GM23338 (cell line): ENCODE results near the gene JKAMP. TPM values are rescaled to one million over a fixed set of nuclear protein-coding genes. Genes with fewer than 3 reads are reported as not detected.

ENCODE experiments used
- ATAC-seq: fragments of 200-7000 bp; cut with Tn5 transposase; 3 replicates; pipeline ENCODE4 v1.9.1; 2020
- DNase-seq: peaks from one replicate; pipeline ENCODE4 v3.0.0-alpha.2; 2015; ENCODE audit warnings: low spot score
- H2AFZ ChIP-seq: fragments of 200-600 bp; sonication (generic); 2 replicates; pipeline ENCODE4 v1.8.0; 2016; ENCODE audit warnings: antibody characterized with exemption, mild to moderate bottlenecking, moderate library complexity
- H3F3A ChIP-seq: fragments of 200-600 bp; sonication (generic); replicated peaks from 2 replicates; pipeline ENCODE4 v1.8.0; 2017; ENCODE audit warnings: antibody characterized with exemption, mixed run types, low read depth
- H3K27ac ChIP-seq: fragments of 200-600 bp; sonication (generic); 2 replicates; pipeline ENCODE4 v1.6.1; 2016; ENCODE audit warnings: low read depth
- H3K27me3 ChIP-seq: fragments of 200-600 bp; sonication (generic); 2 replicates; pipeline ENCODE4 v1.8.0; 2016; ENCODE audit warnings: mild to moderate bottlenecking, mixed run types, moderate library complexity; ENCODE audit not compliant: insufficient read depth
- H3K36me3 ChIP-seq: fragments of 200-600 bp; sonication (generic); 2 replicates; pipeline ENCODE4 v1.8.0; 2016; ENCODE audit warnings: mild to moderate bottlenecking; ENCODE audit not compliant: insufficient read depth
- H3K4me1 ChIP-seq: fragments of 200-600 bp; sonication (generic); 2 replicates; pipeline ENCODE4 v1.8.0; 2016; ENCODE audit warnings: mild to moderate bottlenecking, moderate library complexity; ENCODE audit not compliant: insufficient read depth
- H3K4me2 ChIP-seq: fragments of 200-600 bp; sonication (generic); 2 replicates; pipeline ENCODE4 v1.7.1; 2017; ENCODE audit warnings: mixed run types
- H3K4me3 ChIP-seq: fragments of 200-600 bp; sonication (generic); 2 replicates; pipeline ENCODE4 v1.6.1; 2016; ENCODE audit warnings: mixed run types
- H3K79me2 ChIP-seq: fragments of 200-600 bp; sonication (generic); replicated peaks from 2 replicates; pipeline ENCODE4 v1.8.0; 2017; ENCODE audit warnings: mild to moderate bottlenecking; ENCODE audit not compliant: insufficient read depth
- H3K9me2 ChIP-seq: fragments of 200-600 bp; sonication (generic); 2 replicates; pipeline ENCODE4 v1.8.0; 2017; ENCODE audit not compliant: insufficient read depth
- H4K20me1 ChIP-seq: fragments of 200-600 bp; sonication (generic); replicated peaks from 2 replicates; pipeline ENCODE4 v1.8.0; 2017; ENCODE audit warnings: mild to moderate bottlenecking; ENCODE audit not compliant: insufficient read depth
- H3K27ac Mint-ChIP-seq: 2 replicates; pipeline ENCODE4 v1.8.0; 2020; ENCODE audit warnings: inconsistent platforms, mild to moderate bottlenecking, moderate library complexity, mixed read lengths
- H3K27me3 Mint-ChIP-seq: 3 replicates; pipeline ENCODE4 v1.8.0; 2022; ENCODE audit warnings: low read depth, mild to moderate bottlenecking, moderate library complexity, mixed read lengths, inconsistent platforms; ENCODE audit not compliant: insufficient read depth, poor library complexity
- H3K36me3 Mint-ChIP-seq: 3 replicates; pipeline ENCODE4 v1.8.0; 2021; ENCODE audit warnings: low read depth, mild to moderate bottlenecking, inconsistent platforms, moderate library complexity, mixed read lengths
- H3K4me1 Mint-ChIP-seq: 3 replicates; pipeline ENCODE4 v1.8.0; 2020; ENCODE audit warnings: mild to moderate bottlenecking, inconsistent platforms, mixed read lengths
- H3K4me3 Mint-ChIP-seq: 3 replicates; pipeline ENCODE4 v1.8.0; 2021; ENCODE audit warnings: moderate library complexity, mild to moderate bottlenecking, inconsistent platforms, mixed read lengths
- H3K9me3 Mint-ChIP-seq: 3 replicates; pipeline ENCODE4 v1.8.0; 2020; ENCODE audit warnings: moderate library complexity, mild to moderate bottlenecking, inconsistent platforms, mixed read lengths
- CREB1 ChIP-seq: fragments of 250-450 bp; sonication (Bioruptor Pico); IDR thresholded peaks from 2 replicates; pipeline ENCODE4 v1.5.0; 2020; ENCODE audit warnings: low read depth, mild to moderate bottlenecking, moderate library complexity
- JUNB ChIP-seq: IDR thresholded peaks from one replicate; pipeline ENCODE4 v1.6.1; 2016; ENCODE audit warnings: antibody characterized with exemption; ENCODE audit not compliant: unreplicated experiment
- NANOG ChIP-seq: IDR thresholded peaks from 2 replicates; pipeline ENCODE4 v1.6.1; 2016; ENCODE audit warnings: antibody characterized with exemption, borderline replicate concordance
- polyA plus RNA-seq: library from polyadenylated mRNA; unstranded; fragments of >200 nt; fragmentation: Nextera tagmentation; extraction: Ambion mirVana; gene quantifications from 2 replicates; pipeline ENCODE4 v1.2.1, GENCODE V29; 2016
- total RNA-seq: library from RNA; depleted of rRNA; stranded (reverse); fragments of >200 nt; shearing (Covaris generic); gene quantifications from 2 replicates; pipeline ENCODE4 v1.2.3, GENCODE V29; 2014
- TF ChIP-seq, protein P1 (sequence below): fragments of 250-450 bp; sonication (Bioruptor Pico); IDR thresholded peaks from 2 replicates; pipeline ENCODE4 v1.5.0; 2020; ENCODE audit warnings: mild to moderate bottlenecking, moderate library complexity
- TF ChIP-seq, protein P2 (sequence below), 2 experiments: fragments of 200-600 bp in 1 of 2; sonication (generic) in 1 of 2; conservative IDR thresholded peaks; 2 replicates each; pipeline versions ENCODE4 v1.5.1 to v1.6.1; 2016 to 2017; ENCODE audit warnings: antibody characterized with exemption in 2 of 2, low read depth in 2 of 2, mild to moderate bottlenecking in 2 of 2, moderate library complexity in 1 of 2

The JKAMP gene
- total and polyA plus RNA-seq, 2 experiments from 2014 or later = 31.6 to 66.8 TPM

DNA sequence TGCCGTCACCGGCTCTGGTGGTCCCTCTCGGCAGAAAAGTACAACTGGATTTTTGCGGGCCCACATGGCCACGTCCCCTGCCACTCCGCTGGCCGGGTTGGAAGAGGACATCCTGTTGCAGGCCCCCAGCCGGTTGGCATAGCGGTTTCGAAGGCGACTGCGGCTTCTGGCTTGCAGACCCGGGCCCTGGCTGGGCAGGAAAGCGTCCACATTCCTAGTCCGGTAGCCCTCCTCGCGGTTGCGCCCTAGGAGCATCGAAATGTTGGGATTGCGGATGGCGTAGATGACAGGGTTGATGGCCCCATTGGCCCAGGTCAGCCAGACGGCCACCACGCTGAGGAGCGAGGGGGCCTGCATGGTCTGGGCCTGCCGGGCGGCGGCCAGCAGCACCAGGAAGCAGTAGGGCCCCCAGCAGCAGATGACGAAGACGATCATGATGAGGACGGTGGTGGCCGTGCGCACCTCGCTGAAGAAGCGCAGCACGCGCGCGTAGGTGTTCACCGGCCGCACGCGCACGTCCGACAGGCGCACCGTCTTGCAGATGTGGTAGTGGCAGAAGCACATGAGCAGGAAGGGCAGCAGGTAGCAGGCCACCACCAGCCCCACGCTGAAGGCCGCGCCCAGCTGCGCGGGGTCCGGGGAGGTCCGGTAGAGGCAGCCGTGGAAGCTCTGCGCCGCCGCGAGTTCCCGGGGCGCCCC, 20.4 kb upstream of the JKAMP start:
- H3K27ac ChIP-seq = no peak overlapping the region
- peaks cover 9% of the 10 kb centered on the region for H3K4me1 ChIP-seq
- no peak overlapping the region for H3K27ac Mint-ChIP-seq
- TF ChIP-seq, protein P1, sequence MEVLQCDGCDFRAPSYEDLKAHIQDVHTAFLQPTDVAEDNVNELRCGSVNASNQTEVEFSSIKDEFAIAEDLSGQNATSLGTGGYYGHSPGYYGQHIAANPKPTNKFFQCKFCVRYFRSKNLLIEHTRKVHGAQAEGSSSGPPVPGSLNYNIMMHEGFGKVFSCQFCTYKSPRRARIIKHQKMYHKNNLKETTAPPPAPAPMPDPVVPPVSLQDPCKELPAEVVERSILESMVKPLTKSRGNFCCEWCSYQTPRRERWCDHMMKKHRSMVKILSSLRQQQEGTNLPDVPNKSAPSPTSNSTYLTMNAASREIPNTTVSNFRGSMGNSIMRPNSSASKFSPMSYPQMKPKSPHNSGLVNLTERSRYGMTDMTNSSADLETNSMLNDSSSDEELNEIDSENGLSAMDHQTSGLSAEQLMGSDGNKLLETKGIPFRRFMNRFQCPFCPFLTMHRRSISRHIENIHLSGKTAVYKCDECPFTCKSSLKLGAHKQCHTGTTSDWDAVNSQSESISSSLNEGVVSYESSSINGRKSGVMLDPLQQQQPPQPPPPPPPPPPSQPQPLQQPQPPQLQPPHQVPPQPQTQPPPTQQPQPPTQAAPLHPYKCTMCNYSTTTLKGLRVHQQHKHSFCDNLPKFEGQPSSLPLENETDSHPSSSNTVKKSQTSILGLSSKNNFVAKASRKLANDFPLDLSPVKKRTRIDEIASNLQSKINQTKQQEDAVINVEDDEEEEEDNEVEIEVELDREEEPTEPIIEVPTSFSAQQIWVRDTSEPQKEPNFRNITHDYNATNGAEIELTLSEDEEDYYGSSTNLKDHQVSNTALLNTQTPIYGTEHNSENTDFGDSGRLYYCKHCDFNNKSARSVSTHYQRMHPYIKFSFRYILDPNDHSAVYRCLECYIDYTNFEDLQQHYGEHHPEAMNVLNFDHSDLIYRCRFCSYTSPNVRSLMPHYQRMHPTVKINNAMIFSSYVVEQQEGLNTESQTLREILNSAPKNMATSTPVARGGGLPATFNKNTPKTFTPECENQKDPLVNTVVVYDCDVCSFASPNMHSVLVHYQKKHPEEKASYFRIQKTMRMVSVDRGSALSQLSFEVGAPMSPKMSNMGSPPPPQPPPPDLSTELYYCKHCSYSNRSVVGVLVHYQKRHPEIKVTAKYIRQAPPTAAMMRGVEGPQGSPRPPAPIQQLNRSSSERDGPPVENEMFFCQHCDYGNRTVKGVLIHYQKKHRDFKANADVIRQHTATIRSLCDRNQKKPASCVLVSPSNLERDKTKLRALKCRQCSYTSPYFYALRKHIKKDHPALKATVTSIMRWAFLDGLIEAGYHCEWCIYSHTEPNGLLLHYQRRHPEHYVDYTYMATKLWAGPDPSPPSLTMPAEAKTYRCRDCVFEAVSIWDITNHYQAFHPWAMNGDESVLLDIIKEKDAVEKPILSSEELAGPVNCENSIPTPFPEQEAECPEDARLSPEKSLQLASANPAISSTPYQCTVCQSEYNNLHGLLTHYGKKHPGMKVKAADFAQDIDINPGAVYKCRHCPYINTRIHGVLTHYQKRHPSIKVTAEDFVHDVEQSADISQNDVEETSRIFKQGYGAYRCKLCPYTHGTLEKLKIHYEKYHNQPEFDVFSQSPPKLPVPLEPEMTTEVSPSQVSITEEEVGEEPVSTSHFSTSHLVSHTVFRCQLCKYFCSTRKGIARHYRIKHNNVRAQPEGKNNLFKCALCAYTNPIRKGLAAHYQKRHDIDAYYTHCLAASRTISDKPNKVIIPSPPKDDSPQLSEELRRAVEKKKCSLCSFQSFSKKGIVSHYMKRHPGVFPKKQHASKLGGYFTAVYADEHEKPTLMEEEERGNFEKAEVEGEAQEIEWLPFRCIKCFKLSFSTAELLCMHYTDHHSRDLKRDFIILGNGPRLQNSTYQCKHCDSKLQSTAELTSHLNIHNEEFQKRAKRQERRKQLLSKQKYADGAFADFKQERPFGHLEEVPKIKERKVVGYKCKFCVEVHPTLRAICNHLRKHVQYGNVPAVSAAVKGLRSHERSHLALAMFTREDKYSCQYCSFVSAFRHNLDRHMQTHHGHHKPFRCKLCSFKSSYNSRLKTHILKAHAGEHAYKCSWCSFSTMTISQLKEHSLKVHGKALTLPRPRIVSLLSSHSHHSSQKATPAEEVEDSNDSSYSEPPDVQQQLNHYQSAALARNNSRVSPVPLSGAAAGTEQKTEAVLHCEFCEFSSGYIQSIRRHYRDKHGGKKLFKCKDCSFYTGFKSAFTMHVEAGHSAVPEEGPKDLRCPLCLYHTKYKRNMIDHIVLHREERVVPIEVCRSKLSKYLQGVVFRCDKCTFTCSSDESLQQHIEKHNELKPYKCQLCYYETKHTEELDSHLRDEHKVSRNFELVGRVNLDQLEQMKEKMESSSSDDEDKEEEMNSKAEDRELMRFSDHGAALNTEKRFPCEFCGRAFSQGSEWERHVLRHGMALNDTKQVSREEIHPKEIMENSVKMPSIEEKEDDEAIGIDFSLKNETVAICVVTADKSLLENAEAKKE (CRISPR knock-in tag) = no peak
- 0 out of 2 replicates have a peak, but pooled peaks have one; percentile 21 for TF ChIP-seq CREB1
- no peak for TF ChIP-seq NANOG
- no peak for TF ChIP-seq JUNB
- TF ChIP-seq, protein P2, sequence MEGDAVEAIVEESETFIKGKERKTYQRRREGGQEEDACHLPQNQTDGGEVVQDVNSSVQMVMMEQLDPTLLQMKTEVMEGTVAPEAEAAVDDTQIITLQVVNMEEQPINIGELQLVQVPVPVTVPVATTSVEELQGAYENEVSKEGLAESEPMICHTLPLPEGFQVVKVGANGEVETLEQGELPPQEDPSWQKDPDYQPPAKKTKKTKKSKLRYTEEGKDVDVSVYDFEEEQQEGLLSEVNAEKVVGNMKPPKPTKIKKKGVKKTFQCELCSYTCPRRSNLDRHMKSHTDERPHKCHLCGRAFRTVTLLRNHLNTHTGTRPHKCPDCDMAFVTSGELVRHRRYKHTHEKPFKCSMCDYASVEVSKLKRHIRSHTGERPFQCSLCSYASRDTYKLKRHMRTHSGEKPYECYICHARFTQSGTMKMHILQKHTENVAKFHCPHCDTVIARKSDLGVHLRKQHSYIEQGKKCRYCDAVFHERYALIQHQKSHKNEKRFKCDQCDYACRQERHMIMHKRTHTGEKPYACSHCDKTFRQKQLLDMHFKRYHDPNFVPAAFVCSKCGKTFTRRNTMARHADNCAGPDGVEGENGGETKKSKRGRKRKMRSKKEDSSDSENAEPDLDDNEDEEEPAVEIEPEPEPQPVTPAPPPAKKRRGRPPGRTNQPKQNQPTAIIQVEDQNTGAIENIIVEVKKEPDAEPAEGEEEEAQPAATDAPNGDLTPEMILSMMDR (conservative IDR thresholded peaks at IDR 0.05; ENCODE audit: low read depth in 2 of 2) = no peak
- H2AFZ ChIP-seq = peak overlapping the region; percentile 95
- ATAC-seq = peak; percentile 51
- H3K36me3 ChIP-seq = no peaks in the 10 kb centered on the region
- H3K4me2 ChIP-seq = peak overlapping the region; percentile 92
- peak overlapping the region; percentile 77 for H3K4me3 ChIP-seq
- peaks cover 38% of the 10 kb centered on the region for H3K27me3 ChIP-seq
- H3K9me3 Mint-ChIP-seq = no peaks in the 10 kb centered on the region
- no peaks in the 10 kb centered on the region for H3K79me2 ChIP-seq
- peak overlapping the region; percentile 81 for H3K4me3 Mint-ChIP-seq
- H3K4me1 Mint-ChIP-seq = peaks cover 10% of the 10 kb centered on the region
- peaks cover 21% of the 10 kb centered on the region for H3K27me3 Mint-ChIP-seq
- H3F3A ChIP-seq = no peaks in the 10 kb centered on the region; the same call in 1 of the 2 replicates
- peak; percentile 64 for DNase-seq
- peaks cover 14% of the 10 kb centered on the region for H4K20me1 ChIP-seq
- no peaks in the 10 kb centered on the region for H3K36me3 Mint-ChIP-seq
- H3K9me2 ChIP-seq = no peaks in the 10 kb centered on the region
